Non-pigmented ciliary epithelial cell (primary cell): ENCODE data around the gene FOCAD.

Experiments used
- DNase-seq: peaks from one replicate; pipeline ENCODE4 v3.0.0-alpha.2; 2010; ENCODE audit warnings: low read depth

The FOCAD gene

DNA sequence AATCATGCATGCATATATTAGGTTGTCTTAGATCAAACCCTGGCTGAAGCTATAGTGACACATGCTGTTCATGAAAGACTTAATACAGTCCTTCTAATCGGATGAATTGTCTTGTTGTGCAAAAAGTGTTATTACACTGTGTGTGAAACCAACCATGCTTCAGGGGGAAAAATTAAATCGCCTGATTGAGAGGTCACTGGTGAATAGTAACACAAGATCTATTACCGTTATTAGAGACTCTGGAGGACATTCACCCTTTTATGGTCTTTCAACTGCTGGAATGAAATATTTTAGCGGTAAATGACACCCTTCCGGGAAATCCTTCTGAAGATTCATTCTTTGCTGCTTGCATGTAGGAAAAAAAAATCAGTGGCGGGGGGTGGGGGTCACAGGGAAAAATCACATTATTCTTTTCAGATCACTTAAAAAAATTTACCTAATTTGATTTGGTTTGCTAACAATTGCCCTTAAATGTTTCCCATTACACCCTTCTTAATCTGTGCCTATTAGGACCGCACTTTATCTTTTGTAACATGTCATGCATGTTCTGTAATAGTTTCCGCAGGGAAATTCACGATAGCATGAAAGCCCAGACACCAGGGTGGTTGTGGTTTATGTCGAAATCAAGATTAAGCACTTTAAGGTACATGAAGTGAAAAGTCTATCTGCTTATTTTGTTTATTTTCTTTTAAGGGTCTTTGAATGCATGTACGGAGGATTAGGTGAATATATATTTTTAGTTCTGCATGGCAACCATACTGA, 120.6 kb downstream of the FOCAD start:
- no peak for DNase-seq

DNA sequence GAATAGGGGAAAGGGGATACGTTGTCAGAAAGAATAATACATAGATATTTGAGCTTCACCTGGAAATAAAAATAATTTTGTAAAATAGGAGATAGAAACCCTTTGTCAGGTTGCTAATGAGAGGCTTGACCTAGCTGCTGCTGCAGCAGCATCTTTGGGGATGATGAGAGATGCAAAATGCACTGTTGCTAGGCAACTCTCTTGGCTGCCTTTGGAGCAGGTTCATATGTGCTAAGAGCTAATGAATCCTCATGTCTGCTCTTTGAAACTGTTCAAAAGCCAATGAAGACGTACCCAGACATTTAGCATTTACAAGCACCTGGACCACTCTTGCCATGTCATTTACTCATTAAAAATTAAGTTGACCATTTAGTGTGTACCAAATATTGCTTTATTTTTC, 121.7 kb downstream of the FOCAD start:
- DNase-seq, result no peak

DNA sequence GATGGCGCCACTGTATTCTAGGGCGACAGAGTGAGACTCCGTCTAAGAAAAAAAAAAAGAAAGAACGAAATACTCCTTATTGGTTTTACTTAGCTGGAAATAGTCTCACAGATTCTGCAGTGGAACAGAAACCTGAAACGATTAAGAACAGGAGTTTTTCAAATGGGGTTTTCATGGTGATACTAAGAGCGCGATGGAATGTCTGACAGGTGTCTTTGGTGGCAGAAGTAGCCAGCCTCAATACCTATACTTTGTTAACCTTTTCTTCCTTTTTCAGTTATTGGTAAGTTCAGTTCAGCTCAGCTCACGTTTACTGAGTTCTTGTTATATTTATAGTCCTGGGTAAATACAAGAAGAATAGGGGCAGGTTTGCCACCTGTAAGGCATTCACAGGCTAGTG, 123.9 kb downstream of the FOCAD start:
- DNase-seq, result no peak

DNA sequence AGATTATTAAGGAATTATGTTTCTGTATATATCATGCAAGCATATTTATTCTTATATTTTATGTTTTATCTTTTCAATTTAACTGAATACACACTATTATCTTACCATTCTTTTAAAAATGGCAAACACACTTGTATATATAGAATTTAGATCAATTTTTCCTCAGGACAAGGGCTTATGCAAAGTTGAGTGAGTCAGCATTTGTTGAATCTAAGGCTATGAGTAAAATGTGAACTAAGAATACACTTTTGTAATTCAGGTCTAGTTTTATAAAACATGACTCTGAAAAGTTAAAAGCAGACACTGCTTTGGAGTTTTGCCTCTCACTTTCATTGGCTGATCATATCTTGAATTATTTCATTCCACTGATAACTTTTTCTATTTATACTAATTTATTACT, 127.8 kb downstream of the FOCAD start:
- DNase-seq, result peak; percentile 20

DNA sequence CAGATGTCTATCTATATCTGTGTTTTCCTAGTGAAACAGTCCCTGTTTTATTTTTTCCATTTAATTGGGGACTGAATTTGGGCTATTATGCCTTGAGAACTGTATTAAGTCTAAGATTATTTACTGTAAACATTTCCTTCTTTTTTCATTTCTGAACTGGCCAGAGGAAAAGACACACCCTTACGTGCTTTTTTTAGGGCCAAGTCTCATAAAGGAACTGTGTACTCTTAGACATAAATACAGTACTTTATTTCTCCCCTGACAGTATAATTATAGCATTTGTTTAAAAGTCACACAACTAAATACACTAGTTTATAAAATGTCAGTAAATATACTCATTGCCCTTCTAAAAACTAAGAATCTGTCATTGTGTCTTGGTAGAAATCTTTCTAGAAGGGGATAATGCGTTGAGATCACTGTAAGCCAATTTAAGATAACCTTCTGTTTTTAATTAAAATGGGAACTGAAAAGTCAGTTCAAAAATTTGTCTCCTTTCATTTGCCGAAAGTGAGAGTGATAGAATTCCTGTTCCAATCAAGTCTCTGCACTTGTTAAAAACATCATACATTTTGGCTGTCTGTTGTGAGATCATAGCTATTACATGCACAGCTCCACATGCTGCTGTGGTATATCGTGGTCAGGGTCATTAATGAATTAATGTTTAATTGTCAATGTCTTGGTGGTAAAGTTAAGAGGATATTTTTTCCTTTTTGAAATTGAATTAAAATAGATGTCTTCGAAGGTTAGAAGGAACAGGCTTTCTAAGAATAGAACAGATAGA, 132.1 kb downstream of the FOCAD start:
- no peak for DNase-seq

DNA sequence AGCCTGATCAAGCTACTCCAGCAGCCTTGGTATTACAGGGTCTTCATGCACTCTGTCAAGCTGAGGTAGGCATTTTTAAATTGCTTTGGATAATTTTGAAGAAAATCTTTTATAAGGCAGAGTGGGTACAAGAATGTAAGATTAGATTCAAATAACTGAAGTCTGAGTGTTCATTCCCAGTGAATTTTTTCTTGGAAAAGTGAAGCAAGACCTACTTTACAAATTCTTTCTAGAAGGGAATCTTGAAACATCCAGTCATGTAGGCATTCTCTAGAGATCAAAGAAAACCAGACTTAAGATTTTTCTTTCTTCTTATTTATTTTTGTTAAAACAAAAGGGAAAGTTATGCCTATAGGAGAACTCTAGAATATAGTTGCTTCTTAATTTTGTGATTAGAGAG, 139.0 kb downstream of the FOCAD start:
- no peak for DNase-seq

DNA sequence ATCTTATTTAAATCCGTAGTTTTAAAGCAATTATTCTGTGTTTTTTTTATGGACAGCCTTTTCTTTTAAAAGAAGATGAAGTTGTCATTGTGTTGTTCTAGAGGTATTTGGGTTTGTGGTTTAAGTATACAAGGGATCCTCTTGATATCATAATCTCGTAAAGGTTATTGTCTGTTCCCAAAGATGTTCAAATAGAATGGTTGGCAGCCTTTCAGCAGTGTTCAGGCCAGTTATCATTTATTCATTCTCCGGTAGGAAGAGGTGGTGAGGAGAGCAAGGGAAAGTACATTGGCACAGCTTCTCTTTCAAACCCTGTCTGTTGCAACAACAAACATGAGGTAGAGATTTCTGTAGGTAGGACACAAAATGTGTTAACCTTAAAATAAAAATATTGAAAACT, 147.0 kb downstream of the FOCAD start:
- no peak for DNase-seq

DNA sequence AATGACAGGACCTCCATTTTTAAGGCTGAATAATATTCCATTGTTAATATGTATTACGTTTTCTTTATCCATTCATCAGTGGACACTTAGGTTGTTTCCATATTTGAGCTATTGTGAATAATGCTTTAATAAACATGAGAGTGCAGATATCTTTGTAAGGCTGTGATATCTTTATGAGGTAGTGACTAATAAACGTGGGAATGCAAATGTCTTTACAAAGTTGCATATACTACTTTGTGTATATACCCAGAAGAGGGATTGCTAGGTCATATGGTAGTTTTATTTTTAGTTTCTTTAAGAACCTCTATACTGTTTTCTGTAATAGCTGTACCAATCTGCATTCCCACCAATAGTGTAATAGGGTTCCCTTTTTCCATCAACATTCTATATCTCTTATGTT, 148.7 kb downstream of the FOCAD start:
- DNase-seq, result no peak

DNA sequence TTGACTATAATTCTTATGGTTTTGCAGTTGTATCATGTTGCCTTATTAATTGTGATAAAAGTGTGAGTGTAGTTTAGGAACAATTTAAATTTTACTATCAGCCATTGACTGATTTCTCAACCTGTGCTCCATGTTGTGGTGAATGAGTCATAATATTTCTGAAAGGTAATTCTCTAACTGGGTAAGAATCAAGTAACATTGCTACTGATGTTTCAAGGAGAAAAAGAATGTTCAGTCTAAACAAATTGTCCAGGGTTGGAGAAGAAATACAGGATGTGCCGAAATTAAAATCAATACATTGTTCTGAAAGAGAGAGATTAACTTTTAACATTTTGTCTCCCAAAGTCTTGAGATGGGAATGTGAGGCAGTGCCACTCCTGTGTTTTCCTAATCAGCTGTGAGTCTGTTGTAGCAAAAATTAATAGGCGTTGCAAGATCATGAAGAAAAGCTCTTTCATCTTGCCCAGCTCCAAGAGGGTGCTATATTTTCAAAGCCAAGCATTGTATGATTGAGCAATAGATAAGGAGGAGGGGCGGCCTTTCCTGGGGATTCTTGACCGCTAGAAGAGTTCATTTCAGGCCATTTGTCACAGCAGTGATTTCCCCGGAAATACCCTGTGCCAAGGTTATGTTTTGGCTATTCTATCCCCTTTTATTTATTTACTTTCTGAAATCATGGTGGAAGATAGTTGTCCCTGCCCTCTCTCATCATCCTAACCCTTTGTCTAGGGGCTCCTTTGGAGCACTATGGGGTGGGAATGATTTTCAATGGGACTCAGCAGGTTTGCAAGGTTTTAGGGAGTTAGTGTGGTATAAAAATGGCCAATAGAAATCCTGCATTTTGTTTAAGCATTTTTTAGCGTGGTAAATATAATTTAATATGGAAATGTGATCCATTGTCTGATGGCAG, 151.6 kb downstream of the FOCAD start:
- DNase-seq, result no peak

DNA sequence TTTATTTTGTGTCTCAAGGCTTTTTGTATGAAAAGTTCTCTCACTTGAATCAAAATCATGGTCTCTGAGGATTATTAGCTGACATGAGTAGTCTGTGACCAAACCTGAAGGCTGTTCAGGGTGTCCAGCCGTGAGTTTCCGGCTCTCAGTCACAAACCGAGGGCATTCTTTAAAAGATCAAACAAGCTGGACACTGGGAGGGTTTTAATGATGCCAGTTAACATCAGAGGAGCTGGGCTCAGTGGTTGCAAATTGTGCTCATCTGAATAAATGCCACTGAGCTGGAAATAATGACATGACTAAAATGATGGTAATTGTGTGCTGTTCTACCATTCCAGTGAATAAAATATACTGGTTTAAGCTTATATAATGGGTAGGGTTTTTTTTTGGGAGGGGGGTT, 153.1 kb downstream of the FOCAD start:
- DNase-seq, result no peak

DNA sequence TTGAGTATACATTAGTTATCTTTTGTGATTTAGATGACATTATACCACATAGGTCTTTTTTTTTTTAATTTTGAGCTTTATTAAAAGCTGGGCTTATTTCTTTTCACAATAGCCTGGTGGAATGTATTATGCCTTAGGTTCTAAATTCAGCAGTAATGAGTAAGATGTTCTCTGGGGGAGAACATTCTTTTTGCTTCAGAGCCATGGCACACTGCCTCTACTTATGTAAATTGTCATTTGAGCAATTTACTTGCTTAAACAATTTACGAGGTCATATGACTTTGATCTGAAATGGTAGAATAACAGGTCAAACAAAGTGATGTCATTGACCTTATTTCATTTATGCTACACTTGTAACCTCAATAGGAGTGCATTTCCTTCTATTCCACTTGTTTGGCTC, 154.2 kb downstream of the FOCAD start:
- DNase-seq, result no peak

DNA sequence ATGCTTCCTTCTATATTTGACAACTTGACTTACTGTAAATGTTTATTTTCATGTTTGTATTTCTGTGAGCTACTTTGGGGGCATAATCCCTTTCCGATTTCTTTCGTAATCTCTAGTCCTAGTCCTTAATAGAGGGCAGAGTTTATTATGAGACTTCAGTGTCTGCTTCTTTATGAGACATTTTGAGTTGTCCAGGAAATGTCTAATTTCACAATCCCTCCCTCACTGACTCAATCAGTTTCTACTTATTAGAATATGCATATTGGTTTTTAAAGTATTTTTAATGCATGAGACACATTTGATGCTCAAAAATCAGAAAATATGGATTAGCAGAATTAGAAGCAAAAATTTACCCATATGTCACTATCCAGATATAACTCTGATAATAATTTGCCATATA, 160.9 kb downstream of the FOCAD start:
- no peak for DNase-seq

DNA sequence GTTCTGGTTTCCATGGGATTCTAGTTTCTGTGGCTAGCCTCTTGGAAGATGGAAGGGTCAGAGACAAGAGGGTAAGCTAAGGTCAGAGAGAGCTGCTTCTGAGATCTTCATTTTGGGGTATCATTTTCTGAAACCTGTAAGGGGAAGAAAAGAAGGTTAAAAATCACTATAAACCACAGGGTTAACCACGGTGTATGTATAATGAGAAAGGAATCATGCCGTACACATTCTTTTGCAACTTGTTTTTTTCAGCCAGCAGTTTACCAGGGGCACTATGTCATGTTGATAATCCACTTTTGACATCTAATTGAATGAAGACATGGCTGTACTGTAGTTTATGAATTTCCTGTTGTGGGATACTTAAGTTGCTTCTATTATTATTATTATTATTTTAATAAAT, 164.4 kb downstream of the FOCAD start:
- no peak for DNase-seq

DNA sequence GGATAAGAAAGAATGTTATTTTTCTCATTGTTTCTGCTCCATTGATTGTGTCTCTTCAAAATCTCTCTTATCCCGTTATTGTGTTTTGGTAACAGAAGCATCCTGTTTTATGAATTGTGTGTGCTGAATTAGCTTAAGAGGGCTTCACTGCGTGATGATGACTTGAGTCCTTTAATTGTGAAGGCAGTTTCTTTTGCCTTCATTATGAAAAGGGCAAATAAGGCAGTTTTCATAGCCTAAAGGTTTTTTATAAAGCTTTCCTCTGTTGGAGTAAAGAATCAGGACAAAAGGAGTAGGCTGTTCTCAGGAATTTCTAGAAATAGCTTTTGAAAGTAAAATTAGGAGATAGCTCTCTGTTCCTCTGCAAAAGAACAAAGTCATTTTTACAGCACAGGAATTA, 169.8 kb downstream of the FOCAD start:
- no peak for DNase-seq

DNA sequence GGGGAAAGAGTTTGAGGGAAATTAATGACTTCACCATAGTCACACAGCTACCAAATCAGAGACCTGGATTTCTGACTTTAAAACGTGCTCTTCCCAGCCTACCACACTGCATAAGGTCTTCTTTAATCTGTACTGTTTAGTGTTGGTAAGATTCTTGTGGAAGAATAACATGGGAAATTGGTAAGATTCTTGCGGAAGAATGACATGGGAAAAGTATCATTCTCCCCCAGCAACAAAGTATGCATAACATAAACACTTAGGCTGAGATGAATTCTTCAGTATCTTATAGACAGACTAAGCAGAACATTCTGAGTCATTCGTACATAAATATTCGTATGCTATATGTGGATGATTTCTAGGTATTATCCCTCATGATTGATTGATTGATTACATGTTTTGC, 170.4 kb downstream of the FOCAD start:
- DNase-seq, result no peak

DNA sequence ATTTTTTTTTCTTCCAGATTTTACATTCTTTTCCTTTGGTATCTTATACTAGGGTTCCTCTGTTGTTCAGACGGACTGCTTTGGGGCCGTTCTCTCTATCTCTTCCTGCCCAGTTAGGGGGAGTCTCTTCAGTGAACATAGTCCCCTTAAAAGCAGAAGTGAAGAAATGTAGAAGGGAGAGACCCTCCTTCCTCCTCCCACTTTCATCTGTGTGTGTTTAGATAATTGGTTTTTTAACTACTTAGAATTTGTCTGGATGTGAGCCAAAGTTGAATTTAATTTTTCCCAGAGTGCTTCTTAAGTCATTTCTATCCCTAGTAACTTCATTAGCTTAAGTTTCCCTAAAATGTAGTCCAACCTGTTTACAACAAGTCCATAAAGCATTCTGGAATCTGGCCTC, 179.9 kb downstream of the FOCAD start:
- no peak for DNase-seq

DNA sequence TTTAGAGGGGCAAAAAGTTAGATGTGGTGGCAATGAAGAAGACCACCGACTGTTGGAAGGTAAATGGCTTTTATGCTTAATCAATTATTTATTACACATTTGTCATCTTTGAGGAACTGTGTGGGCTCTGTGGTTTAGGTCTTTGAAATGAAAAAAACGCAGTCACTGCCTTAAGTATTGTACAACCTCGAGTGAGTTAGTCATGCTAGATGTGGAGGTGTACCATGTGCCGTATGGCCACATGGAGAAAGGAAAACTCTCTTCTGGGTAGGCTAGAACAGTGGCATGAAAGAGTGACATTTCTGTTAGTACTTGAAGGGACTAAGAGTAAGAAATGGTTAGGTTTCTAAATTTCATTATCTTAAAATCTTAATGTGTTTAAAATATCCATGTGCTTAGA, 181.3 kb downstream of the FOCAD start:
- no peak for DNase-seq

DNA sequence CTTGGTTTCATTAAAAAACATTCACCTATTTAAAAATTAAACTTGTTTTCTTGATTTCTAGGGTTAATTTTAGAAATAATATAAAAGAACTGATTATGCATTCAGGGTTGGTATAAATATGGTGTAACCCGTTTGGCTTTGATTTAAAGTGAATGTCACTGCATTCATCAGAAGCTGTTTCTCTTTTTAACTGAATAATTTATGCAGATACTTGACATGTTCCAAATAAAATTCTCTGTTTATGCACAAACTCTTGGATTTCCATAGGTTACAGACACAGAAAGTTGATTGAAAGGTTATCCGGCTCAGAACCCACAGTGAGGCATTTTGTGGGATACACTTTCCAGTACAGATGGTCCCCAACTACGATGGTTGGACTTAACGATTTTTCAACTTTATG, 186.1 kb downstream of the FOCAD start:
- no peak for DNase-seq

DNA sequence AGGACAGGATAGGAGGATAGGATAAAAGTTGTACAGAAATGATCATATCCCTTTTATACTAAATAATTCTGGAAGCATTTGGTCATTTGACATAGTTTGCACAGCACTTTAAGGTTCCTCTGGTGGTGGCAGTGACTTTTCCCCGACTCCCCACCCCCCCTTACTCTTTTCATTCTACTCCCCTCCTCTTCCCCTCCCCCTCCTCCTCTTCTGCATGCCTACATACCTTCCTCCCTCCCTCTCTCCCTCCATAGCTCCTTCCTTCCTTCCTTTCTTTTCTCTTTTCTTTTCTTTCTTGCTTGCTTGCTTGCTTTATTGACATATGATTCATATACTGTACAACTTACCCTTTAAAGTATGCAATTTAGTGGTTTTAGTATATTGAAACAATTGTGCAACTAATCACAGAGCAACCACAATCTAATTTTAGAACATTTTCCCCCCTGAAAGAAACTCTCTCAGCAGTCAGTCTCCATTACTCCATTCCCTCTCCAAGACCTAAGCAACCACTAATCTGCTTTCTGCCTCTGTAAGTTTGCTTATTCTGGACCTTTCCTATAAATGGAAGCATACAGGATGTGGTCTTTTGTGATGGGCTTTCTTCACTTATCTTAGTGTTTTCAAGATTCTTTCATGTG, 188.4 kb downstream of the FOCAD start:
- peak; percentile 81 for DNase-seq

DNA sequence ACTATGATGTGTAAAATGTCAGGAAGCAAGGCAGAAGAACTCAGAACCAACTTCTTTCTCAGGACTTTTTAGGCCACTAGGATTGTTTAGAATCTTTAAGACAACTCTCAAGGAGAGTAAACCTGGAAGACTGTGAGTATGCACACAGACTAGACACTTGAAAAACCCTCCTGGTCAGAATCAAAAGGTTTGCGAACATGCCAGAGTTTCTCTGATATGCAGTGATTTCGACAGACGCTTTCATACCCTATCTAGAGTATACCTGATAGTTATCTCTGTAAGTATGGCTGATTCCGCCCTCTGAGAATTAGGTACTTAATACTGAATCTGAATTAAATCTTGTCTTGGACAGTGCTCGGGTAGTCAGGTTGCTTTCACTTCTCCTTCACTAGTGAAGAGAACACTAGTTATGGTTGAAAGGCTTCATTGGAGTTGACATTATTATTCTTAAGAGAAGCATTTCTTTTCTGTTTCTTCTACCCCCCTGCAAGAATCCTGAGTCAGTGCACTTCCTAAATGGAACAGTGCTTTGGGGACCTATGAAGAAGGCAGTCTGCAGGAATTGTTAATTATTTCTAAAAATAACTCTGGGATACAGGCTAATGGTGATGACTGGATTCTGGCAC, 189.3 kb downstream of the FOCAD start:
- DNase-seq, result no peak

DNA sequence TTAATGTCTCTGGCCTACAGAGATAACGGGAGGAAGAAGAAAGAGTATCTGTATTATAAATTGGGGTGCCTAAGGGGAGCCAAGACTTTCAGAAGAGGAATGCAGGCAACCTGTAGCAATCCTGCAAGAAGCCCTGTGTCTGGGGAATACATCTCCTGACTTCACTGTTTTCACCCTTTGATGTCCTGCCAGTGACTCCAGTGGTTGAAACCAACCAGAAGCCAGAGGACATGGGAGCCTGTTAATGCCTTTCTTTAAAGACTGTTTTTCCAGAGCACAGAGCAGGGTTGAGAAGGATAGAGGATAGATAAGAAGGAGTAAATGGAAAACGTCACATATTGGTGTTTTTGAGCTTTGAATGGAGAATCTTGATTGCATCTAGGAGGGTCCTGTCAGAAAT, 196.2 kb downstream of the FOCAD start:
- DNase-seq, result no peak

DNA sequence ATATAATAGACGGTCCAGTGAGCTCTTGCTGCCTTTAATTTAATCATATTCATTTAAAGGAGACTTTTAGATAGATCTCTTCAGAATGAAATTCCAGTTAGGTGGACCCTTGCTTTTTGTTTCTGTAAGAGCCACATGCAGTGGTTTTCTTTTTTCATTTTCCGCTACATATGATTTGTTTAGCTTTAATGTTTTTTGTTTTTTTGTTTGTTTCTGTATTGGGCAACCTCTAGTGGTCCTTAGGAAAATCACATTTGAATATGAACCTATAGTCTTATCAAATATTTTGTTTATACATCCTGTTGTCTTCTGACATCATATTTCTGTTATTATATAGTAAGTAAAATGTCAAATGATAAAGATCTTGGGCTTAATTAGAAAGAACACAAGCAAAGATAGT, 196.6 kb downstream of the FOCAD start:
- no peak for DNase-seq
